Measurements from ENCODE around the gene MOCS1.

- TF ChIP-seq, protein P1, sequence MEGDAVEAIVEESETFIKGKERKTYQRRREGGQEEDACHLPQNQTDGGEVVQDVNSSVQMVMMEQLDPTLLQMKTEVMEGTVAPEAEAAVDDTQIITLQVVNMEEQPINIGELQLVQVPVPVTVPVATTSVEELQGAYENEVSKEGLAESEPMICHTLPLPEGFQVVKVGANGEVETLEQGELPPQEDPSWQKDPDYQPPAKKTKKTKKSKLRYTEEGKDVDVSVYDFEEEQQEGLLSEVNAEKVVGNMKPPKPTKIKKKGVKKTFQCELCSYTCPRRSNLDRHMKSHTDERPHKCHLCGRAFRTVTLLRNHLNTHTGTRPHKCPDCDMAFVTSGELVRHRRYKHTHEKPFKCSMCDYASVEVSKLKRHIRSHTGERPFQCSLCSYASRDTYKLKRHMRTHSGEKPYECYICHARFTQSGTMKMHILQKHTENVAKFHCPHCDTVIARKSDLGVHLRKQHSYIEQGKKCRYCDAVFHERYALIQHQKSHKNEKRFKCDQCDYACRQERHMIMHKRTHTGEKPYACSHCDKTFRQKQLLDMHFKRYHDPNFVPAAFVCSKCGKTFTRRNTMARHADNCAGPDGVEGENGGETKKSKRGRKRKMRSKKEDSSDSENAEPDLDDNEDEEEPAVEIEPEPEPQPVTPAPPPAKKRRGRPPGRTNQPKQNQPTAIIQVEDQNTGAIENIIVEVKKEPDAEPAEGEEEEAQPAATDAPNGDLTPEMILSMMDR (IDR thresholded peaks at IDR 0.05 in 2 of 3, conservative IDR thresholded peaks at IDR 0.05 in 1 of 3; ENCODE audit: insufficient read depth in 2 of 3, low read depth in 1 of 3, low read length in 3 of 3) = no peak
- TF ChIP-seq MYC (IDR thresholded peaks at IDR 0.05; ENCODE audit: low read depth, low read length) = no peak
- TF ChIP-seq MYC (CRISPR knock-in tag; IDR thresholded peaks at IDR 0.05; ENCODE audit: borderline replicate concordance, low read depth) = no peak
- no peak for TF ChIP-seq BRF1 (IDR thresholded peaks at IDR 0.05; ENCODE audit: borderline replicate concordance, extremely low read depth, insufficient read length)
- TF ChIP-seq MGA (IDR thresholded peaks at IDR 0.05) = no peak
- TF ChIP-seq ZNF512 (tag; IDR thresholded peaks at IDR 0.05) = no peak
- no peak for TF ChIP-seq NR3C1 (CRISPR knock-in tag; IDR thresholded peaks at IDR 0.05)
- TF ChIP-seq ELK3 (CRISPR knock-in tag; IDR thresholded peaks at IDR 0.05) = no peak
- TF ChIP-seq TCFL5 (CRISPR knock-in tag; conservative IDR thresholded peaks at IDR 0.05) = no peak
- TF ChIP-seq TFE3 (CRISPR knock-in tag; IDR thresholded peaks at IDR 0.05) = no peak
- TF ChIP-seq, protein P2, sequence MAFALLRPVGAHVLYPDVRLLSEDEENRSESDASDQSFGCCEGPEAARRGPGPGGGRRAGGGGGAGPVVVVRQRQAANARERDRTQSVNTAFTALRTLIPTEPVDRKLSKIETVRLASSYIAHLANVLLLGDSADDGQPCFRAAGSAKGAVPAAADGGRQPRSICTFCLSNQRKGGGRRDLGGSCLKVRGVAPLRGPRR (CRISPR knock-in tag; IDR thresholded peaks at IDR 0.05) = no peak
- TF ChIP-seq PHB2 (IDR thresholded peaks at IDR 0.05; ENCODE audit: low read depth) = no peak
- no peak for TF ChIP-seq EP300 (IDR thresholded peaks at IDR 0.05; ENCODE audit: low read length)
- TF ChIP-seq POLR2A (conservative IDR thresholded peaks at IDR 0.05) = no peak
- TF ChIP-seq PHF20 (IDR thresholded peaks at IDR 0.05; ENCODE audit: partially characterized antibody) = no peak
Measured at GRCh38 chr6:39903656-39904055, 30.6 kb downstream of the MOCS1 start.
